Karpas-422 (cell line): Measurements from ENCODE around the gene NAV2. TPM values are rescaled to one million over a fixed set of nuclear protein-coding genes. Genes with fewer than 3 reads are reported as not detected.

Source experiments
- DNase-seq: peaks from one replicate; pipeline ENCODE4 v3.0.0-alpha.2; 2015
- H2AFZ ChIP-seq: fragments of 200-600 bp; sonication (generic); 2 replicates; pipeline ENCODE4 v1.6.1; 2014; ENCODE audit warnings: antibody characterized with exemption, low read length, mixed read lengths
- H3K27ac ChIP-seq: fragments of 200-600 bp; sonication (generic); 2 replicates; pipeline ENCODE4 v1.5.1; 2014; ENCODE audit warnings: mild to moderate bottlenecking, low read length, moderate library complexity
- H3K27me3 ChIP-seq: fragments of 200-600 bp; sonication (generic); 2 replicates; pipeline ENCODE4 v1.6.1; 2014; ENCODE audit warnings: low read length, mixed read lengths
- H3K36me3 ChIP-seq: fragments of 200-600 bp; sonication (generic); 2 replicates; pipeline ENCODE4 v1.6.1; 2014; ENCODE audit warnings: low read length, mixed read lengths; ENCODE audit not compliant: insufficient read depth
- H3K4me1 ChIP-seq: fragments of 200-600 bp; sonication (generic); 2 replicates; pipeline ENCODE4 v1.6.1; 2014; ENCODE audit warnings: mild to moderate bottlenecking, low read length, mixed read lengths
- H3K4me2 ChIP-seq: fragments of 200-600 bp; sonication (generic); 2 replicates; pipeline ENCODE4 v1.6.1; 2014; ENCODE audit warnings: low read length, low read depth, mild to moderate bottlenecking; ENCODE audit not compliant: poor library complexity, severe bottlenecking
- H3K4me3 ChIP-seq: fragments of 200-600 bp; sonication (generic); 2 replicates; pipeline ENCODE4 v1.5.1; 2014; ENCODE audit warnings: mild to moderate bottlenecking, antibody characterized with exemption, low read length, mixed read lengths
- H3K79me2 ChIP-seq: fragments of 200-600 bp; sonication (generic); 2 replicates; pipeline ENCODE4 v1.6.1; 2014; ENCODE audit warnings: mild to moderate bottlenecking, low read length, mixed read lengths
- H3K9ac ChIP-seq: fragments of 200-600 bp; sonication (generic); 2 replicates; pipeline ENCODE4 v1.6.0; 2014; ENCODE audit warnings: low read length
- H3K9me2 ChIP-seq: fragments of 200-600 bp; sonication (generic), shearing (Covaris generic); replicated peaks from 2 replicates; pipeline ENCODE4 v1.6.0; 2014; ENCODE audit warnings: mild to moderate bottlenecking, low read length, moderate library complexity; ENCODE audit not compliant: insufficient read depth
- H3K9me3 ChIP-seq: fragments of 300-700, 200-600 bp; sonication (generic); 2 replicates; pipeline ENCODE4 v1.6.1; 2014; ENCODE audit warnings: low read length, mixed read lengths
- H4K20me1 ChIP-seq: fragments of 200-600 bp; sonication (generic); 2 replicates; pipeline ENCODE4 v1.6.1; 2014; ENCODE audit warnings: mild to moderate bottlenecking, antibody characterized with exemption, low read length, low read depth; ENCODE audit not compliant: insufficient read depth
- total RNA-seq: library from RNA; depleted of rRNA; stranded (reverse); fragments of >200 nt; shearing (Covaris generic); gene quantifications from 2 replicates; pipeline ENCODE4 v1.2.3, GENCODE V29; 2014; ENCODE audit warnings: low replicate concordance

The NAV2 gene
- total RNA-seq, 1 experiment from 2014 or later: not detected

DNA sequence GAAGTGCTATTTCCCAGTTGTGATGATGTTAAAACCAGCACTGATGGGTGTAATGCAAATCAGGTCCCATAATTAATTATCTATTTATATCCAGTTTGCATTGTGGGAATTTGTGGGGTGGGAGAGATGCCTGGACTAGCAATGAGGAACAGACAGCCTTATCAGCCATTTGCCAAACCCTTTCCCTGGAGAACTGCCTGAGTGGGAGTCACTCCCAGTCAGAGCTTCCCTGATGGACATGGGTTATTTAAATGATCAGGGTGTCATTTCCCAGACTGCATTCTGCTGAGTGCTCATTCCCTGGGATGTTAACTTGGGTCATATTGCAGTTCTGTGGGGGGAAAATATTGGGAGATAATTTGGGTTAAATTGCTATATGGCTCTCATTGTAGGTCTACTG, 168.5 kb downstream of the NAV2 start:
- Histone ChIP-seq H3K36me3 (no peaks in the 10 kb centered on the region), H3K27me3 (no peaks in the 10 kb centered on the region), H3K4me2 (no peak overlapping the region), H4K20me1 (no peaks in the 10 kb centered on the region), H3K9me3 (no peaks in the 10 kb centered on the region), H2AFZ (no peak overlapping the region), H3K9me2 (no peaks in the 10 kb centered on the region), H3K9ac (no peak overlapping the region), H3K4me3 (no peak overlapping the region), H3K4me1 (no peaks in the 10 kb centered on the region), H3K79me2 (no peaks in the 10 kb centered on the region), H3K27ac (no peak overlapping the region)
- no peak for DNase-seq

DNA sequence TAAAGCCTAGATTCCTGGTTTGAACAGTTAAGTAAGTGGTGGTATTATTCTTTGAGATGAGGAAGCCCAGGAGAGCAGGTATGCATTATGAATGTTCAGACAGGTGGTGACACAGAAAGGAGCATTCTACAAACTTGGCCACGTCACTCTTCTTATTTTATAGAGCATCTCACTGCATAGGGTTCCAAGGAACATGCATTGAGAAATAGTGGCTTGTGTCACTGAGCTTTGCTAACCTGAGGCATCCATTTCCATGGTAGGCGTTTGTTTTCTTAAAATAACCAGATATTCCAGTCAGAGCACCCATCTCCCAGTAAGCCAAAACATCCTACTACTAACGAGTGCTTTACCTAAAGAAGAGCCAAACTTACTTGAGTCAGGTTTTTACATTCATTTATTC, 169.7 kb downstream of the NAV2 start:
- no peak overlapping the region for H3K27ac ChIP-seq
- H3K9me2 ChIP-seq: no peaks in the 10 kb centered on the region
- H4K20me1 ChIP-seq: no peaks in the 10 kb centered on the region
- no peak for DNase-seq
- no peaks in the 10 kb centered on the region for H3K36me3 ChIP-seq
- no peaks in the 10 kb centered on the region for H3K79me2 ChIP-seq
- no peaks in the 10 kb centered on the region for H3K4me1 ChIP-seq
- no peaks in the 10 kb centered on the region for H3K27me3 ChIP-seq
- no peak overlapping the region for H3K9ac ChIP-seq
- no peak overlapping the region for H2AFZ ChIP-seq
- no peaks in the 10 kb centered on the region for H3K9me3 ChIP-seq
- no peak overlapping the region for H3K4me2 ChIP-seq
- no peak overlapping the region for H3K4me3 ChIP-seq

DNA sequence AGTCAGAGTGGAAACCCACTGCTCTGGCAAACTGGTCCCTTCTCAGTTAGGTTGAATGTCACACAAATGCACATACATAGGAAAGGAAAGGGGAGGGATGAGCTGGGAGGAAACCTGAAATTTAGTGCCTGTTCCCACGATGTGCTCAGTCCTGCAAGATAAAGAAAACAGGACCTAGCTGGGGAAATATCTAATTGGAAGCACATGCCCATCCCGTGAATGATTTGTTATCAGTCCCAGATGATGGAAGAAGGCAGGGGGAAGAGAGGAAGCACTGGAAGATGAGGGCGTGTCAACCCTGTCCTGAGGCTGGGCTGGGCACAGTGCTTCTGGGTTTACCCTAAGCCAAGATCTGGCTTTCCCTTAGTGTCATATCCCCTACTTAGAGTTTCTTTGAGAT, 173.9 kb downstream of the NAV2 start:
- Histone ChIP-seq H3K9me3 (no peaks in the 10 kb centered on the region), H3K36me3 (no peaks in the 10 kb centered on the region)

DNA sequence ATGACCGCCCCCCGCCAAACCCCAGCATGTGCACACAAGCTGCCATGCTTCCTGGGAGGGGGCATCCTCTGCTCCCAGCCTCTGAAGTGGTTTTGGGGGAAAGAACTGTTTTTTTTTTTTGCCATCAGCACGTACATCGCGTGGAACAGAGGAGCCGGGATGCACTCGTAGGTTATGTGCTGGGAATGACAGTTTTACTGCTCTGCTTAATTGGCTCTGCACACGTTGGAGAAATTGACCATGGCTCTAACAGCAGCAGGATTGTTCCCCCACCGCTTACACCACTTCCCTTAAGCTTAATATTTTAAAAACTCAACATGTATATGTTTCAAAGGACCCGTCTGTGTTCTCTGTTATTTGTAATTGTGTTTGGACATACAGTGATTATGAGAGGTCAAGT, 175.2 kb downstream of the NAV2 start:
- no peak overlapping the region for H3K9ac ChIP-seq

More for the DNA sequence above, 173.9 kb downstream of the NAV2 start:
- no peak overlapping the region for H3K4me3 ChIP-seq
- no peaks in the 10 kb centered on the region for H3K4me1 ChIP-seq
- no peak overlapping the region for H3K9ac ChIP-seq
- no peaks in the 10 kb centered on the region for H3K27me3 ChIP-seq
- H3K4me2 ChIP-seq: no peak overlapping the region
- no peaks in the 10 kb centered on the region for H3K79me2 ChIP-seq
- no peak overlapping the region for H2AFZ ChIP-seq
- no peak overlapping the region for H3K27ac ChIP-seq
- H4K20me1 ChIP-seq: no peaks in the 10 kb centered on the region
- H3K9me2 ChIP-seq: no peaks in the 10 kb centered on the region
- DNase-seq: no peak

DNA sequence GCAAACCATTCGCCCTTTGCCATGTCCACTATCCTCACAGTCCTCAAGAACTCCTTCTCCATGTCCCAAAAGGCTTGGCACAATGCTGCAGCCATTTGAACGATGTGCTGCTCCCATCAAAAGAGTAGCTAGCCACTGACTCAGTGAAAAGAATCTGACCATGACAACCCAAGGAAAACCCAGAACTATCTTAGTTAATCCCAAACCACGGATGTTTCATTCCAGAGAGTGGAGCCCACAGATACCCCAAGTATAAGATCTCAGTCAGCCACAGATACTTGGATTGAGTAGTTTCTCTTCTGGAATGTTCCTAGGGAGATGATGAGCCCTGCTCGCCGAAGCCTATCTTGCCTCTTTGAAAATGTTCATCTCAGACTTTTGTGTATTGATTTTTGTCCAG, 176.9 kb downstream of the NAV2 start:
- Histone ChIP-seq H3K9me3 (no peaks in the 10 kb centered on the region), H3K27ac (no peak overlapping the region), H3K79me2 (no peaks in the 10 kb centered on the region), H4K20me1 (no peaks in the 10 kb centered on the region), H3K4me3 (no peak overlapping the region), H3K27me3 (no peaks in the 10 kb centered on the region), H3K36me3 (no peaks in the 10 kb centered on the region), H2AFZ (no peak overlapping the region), H3K9me2 (no peaks in the 10 kb centered on the region), H3K4me2 (no peak overlapping the region), H3K9ac (no peak overlapping the region), H3K4me1 (no peaks in the 10 kb centered on the region)
- DNase-seq: no peak

More for the DNA sequence above, 175.2 kb downstream of the NAV2 start:
- Histone ChIP-seq H3K4me3 (no peak overlapping the region), H3K27me3 (no peaks in the 10 kb centered on the region), H2AFZ (no peak overlapping the region), H3K4me1 (no peaks in the 10 kb centered on the region), H3K4me2 (no peak overlapping the region), H3K9me3 (no peaks in the 10 kb centered on the region), H3K79me2 (no peaks in the 10 kb centered on the region), H3K9me2 (no peaks in the 10 kb centered on the region), H3K27ac (no peak overlapping the region), H3K36me3 (no peaks in the 10 kb centered on the region), H4K20me1 (no peaks in the 10 kb centered on the region)
- no peak for DNase-seq

DNA sequence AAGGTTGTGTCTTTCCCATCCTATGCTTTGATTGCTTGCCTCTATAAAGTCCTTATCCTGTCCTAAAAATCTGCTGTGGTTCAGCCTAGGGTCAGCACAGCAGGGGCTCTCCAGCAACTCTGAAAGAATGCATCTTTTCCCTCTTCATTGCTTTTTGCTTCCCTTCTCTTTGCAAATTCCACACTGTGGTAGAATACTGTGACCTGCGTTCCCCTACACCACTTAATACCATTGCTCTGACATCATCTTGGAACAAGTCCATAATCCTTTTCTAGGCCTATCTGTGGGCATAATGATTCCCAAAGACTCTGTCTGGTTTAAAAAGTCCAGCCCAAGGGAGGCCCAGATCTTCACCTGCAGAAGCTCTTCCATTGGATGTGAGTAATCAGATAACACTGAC, 177.7 kb downstream of the NAV2 start:
- no peaks in the 10 kb centered on the region for H3K4me1 ChIP-seq
- no peak overlapping the region for H3K4me3 ChIP-seq
- DNase-seq: no peak
- H3K27me3 ChIP-seq: no peaks in the 10 kb centered on the region
- no peaks in the 10 kb centered on the region for H3K79me2 ChIP-seq
- H3K9ac ChIP-seq: no peak overlapping the region
- H3K27ac ChIP-seq: no peak overlapping the region
- no peaks in the 10 kb centered on the region for H3K36me3 ChIP-seq
- no peaks in the 10 kb centered on the region for H3K9me2 ChIP-seq
- no peak overlapping the region for H3K4me2 ChIP-seq
- H3K9me3 ChIP-seq: no peaks in the 10 kb centered on the region
- H4K20me1 ChIP-seq: no peaks in the 10 kb centered on the region
- H2AFZ ChIP-seq: no peak overlapping the region

DNA sequence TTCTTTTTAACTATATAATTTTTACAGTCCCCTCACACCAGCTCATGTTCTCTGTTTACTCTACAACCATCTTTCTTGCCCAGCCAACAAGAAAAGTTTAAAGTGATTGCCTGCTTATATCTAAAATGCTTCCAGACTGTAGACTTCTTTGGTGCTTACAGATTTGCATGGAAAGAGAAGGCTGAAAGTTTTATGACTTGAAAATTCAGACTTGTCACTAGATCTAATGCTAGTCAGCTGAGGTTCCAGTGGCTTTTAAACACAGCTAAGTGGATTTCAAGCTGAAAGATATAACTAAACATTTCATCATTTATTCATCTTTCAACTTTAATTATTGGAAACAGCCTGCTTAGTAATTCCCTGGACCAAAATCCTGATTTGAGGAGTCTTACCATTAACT, 178.4 kb downstream of the NAV2 start:
- Histone ChIP-seq H3K27me3 (no peaks in the 10 kb centered on the region), H3K9me3 (no peaks in the 10 kb centered on the region), H3K9ac (no peak overlapping the region), H3K4me1 (no peaks in the 10 kb centered on the region), H4K20me1 (no peaks in the 10 kb centered on the region), H3K9me2 (no peaks in the 10 kb centered on the region), H3K36me3 (no peaks in the 10 kb centered on the region), H2AFZ (no peak overlapping the region), H3K27ac (no peak overlapping the region), H3K79me2 (no peaks in the 10 kb centered on the region), H3K4me3 (no peak overlapping the region), H3K4me2 (no peak overlapping the region)
- DNase-seq: no peak

DNA sequence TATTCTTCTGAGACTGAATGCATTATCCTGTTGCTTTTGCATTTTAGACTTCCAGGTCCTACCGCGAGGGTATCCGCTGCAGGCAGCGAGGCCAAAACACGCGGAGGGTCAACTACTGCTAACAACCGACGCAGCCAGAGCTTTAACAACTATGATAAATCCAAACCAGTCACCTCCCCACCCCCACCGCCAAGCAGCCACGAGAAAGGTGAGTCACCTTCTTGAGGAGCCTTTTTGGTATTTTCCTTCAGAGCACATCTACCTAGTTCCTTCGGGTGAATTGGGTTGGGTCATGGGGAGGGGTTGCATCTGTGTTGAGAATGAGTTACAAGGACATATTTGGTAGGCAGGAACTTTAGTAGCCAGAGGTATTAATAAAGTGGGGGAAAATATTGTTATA, 179.8 kb downstream of the NAV2 start:
- Histone ChIP-seq H3K4me2 (no peak overlapping the region), H2AFZ (no peak overlapping the region), H3K9ac (no peak overlapping the region), H4K20me1 (no peaks in the 10 kb centered on the region), H3K9me3 (no peaks in the 10 kb centered on the region), H3K4me1 (no peaks in the 10 kb centered on the region), H3K4me3 (no peak overlapping the region), H3K27me3 (no peaks in the 10 kb centered on the region), H3K9me2 (no peaks in the 10 kb centered on the region), H3K36me3 (no peaks in the 10 kb centered on the region), H3K27ac (no peak overlapping the region), H3K79me2 (no peaks in the 10 kb centered on the region)
- DNase-seq: no peak

DNA sequence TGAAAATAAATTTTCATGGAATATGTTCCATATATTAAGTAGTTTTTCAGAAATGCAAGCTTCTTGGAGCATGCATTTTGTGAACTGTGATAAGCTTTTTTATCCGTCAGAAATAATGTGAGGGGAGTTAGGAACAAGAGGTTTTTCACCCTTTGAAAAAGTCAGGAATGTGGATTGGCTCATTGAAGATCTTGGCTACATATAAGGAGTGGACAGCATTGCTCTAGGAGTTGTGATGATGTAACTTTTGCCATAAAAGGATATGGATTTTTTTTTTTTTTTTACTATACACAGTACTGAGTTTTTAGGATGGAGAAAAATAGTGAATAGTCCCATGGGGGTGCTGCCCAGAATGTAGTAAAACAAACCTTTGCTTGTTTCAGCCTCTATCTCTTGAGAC, 180.2 kb downstream of the NAV2 start:
- Histone ChIP-seq H3K36me3 (no peaks in the 10 kb centered on the region), H3K4me1 (no peaks in the 10 kb centered on the region), H3K27me3 (no peaks in the 10 kb centered on the region), H4K20me1 (no peaks in the 10 kb centered on the region), H2AFZ (no peak overlapping the region), H3K27ac (no peak overlapping the region), H3K4me2 (no peak overlapping the region), H3K9me3 (no peaks in the 10 kb centered on the region), H3K9me2 (no peaks in the 10 kb centered on the region), H3K4me3 (no peak overlapping the region), H3K9ac (no peak overlapping the region), H3K79me2 (no peaks in the 10 kb centered on the region)
- DNase-seq: no peak
